Uterus (tissue), 4 donors: Measurements from ENCODE around the gene DCP2. TPM values are rescaled to one million over a fixed set of nuclear protein-coding genes. Genes with fewer than 3 reads are reported as not detected.

Source experiments
- DNase-seq, 2 donors: peaks; one replicate each; pipeline ENCODE4 v3.0.0-alpha.2; 2019 to 2020
- H3K27ac ChIP-seq, 2 donors: fragments of 200-600 bp; sonication (generic); 1 replicate in 1 of 2; 2 replicates in 1 of 2; pipeline ENCODE4 v1.5.1; 2016 to 2018
- H3K27me3 ChIP-seq, 2 donors: fragments of 200-600 bp; sonication (generic); one replicate each; pipeline ENCODE4 v1.5.1; 2018 to 2019; ENCODE audit warnings: control low read depth in 1 of 2
- H3K36me3 ChIP-seq, 2 donors: fragments of 200-600 bp; sonication (generic); one replicate each; pipeline ENCODE4 v1.5.1; 2019; ENCODE audit warnings: control low read depth in 1 of 2
- H3K4me1 ChIP-seq, 2 donors: fragments of 200-600 bp; sonication (generic); one replicate each; pipeline ENCODE4 v1.5.1; 2018 to 2019; ENCODE audit warnings: control low read depth in 1 of 2
- H3K4me3 ChIP-seq, 2 donors: fragments of 200-600 bp; sonication (generic); 1 replicate in 1 of 2; 2 replicates in 1 of 2; pipeline ENCODE4 v1.5.1; 2018 to 2019; ENCODE audit warnings: mild to moderate bottlenecking in 1 of 2
- H3K9me3 ChIP-seq, 2 donors: fragments of 200-600 bp; sonication (generic); one replicate each; pipeline ENCODE4 v1.5.1; 2019; ENCODE audit warnings: control low read depth in 1 of 2
- POLR2A ChIP-seq, 2 donors: fragments of 450-650 bp; IDR thresholded peaks; one replicate each; pipeline ENCODE4 v1.6.1; 2016; ENCODE audit warnings: antibody characterized with exemption in 2 of 2, mild to moderate bottlenecking in 1 of 2, moderate library complexity in 1 of 2
- intact Hi-C: fragments of 100-400 bp; cut with DNase I; formaldehyde crosslinking; loops from one replicate; pipeline ENCODE4 v1.15.1; 2023; ENCODE audit warnings: low total_unique reads
- total RNA-seq, 4 donors: library from RNA; depleted of rRNA in 3 of 4; stranded (reverse); fragments of >200 nt in 3 of 4; gene quantifications; one replicate each; pipeline versions ENCODE4 v1.1.0 to v1.2.4, GENCODE V29; 2014 to 2023
- TF ChIP-seq, protein P1 (sequence below), 4 experiments: fragments of 200-600 bp in 2 of 4; fragments of 450-650 bp in 2 of 4; sonication (generic) in 2 of 4; IDR thresholded peaks; one replicate each; pipeline ENCODE4 v1.5.1; 2016 to 2019; ENCODE audit warnings: antibody characterized with exemption in 4 of 4, mild to moderate bottlenecking in 2 of 4, moderate library complexity in 1 of 4
- donor health status: DM: yes; HTN: yes; CAD: no.

DCP2 gene
- total RNA-seq, 4 donors from 2014 or later, result 11.2 to 124 (median 27.6) TPM

DNA sequence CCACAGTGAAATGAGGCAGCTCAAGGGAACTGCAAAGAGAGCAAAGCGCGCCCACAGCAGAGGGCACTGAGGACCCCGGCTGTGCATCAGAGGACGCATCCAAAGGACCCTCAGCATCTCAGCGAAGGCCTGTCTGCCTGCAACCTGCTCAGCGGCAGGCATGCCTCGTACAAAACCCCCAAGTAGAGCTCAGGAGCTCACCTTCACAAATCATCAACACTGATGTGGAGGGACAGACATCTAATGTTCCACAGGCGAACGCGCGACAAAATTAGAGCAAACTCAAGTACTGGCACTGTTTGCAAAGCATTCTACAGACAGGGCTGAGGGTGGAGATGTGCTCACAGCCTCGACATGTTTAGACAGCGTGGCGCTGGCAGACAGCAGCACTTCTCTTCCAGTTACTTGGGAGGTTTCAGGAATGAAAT lies 81.0 kb downstream of the DCP2 start:
- intact Hi-C loops, result no loop called here
- no peak for DNase-seq
- Histone ChIP-seq H3K4me3 (no peak overlapping the region), H3K4me1 (peaks cover 7 to 11% of the 10 kb centered on the region in 2 donors), H3K27ac (no peak overlapping the region), H3K36me3 (no peaks in the 10 kb centered on the region), H3K27me3 (no peaks in the 10 kb centered on the region), H3K9me3 (no peaks in the 10 kb centered on the region)
- no peak for TF ChIP-seq POLR2A (IDR thresholded peaks at IDR 0.05)
- TF ChIP-seq, protein P1, sequence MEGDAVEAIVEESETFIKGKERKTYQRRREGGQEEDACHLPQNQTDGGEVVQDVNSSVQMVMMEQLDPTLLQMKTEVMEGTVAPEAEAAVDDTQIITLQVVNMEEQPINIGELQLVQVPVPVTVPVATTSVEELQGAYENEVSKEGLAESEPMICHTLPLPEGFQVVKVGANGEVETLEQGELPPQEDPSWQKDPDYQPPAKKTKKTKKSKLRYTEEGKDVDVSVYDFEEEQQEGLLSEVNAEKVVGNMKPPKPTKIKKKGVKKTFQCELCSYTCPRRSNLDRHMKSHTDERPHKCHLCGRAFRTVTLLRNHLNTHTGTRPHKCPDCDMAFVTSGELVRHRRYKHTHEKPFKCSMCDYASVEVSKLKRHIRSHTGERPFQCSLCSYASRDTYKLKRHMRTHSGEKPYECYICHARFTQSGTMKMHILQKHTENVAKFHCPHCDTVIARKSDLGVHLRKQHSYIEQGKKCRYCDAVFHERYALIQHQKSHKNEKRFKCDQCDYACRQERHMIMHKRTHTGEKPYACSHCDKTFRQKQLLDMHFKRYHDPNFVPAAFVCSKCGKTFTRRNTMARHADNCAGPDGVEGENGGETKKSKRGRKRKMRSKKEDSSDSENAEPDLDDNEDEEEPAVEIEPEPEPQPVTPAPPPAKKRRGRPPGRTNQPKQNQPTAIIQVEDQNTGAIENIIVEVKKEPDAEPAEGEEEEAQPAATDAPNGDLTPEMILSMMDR (IDR thresholded peaks at IDR 0.05), result no peak

DNA sequence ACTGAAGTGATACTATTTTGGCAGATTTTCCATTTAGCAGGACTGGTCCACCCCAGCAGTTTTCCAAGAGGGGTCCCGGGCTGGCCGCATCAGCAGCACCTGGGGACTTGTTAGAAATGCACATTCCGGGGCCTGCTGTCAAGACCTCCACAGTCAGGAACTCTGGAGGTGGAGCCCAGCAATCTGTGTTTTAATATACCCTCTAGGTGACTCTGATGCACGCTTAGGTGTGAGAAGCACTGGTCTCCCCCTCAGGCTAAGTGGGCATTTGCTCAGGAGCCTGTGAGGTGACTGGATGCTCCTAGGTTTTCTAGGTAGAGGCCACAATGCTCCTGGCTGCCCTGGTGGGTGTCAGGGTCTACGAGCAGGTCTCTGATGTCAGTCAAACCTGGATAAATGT lies 81.7 kb downstream of the DCP2 start:
- no peaks in the 10 kb centered on the region for H3K27me3 ChIP-seq
- peaks cover 7 to 11% of the 10 kb centered on the region in 2 donors for H3K4me1 ChIP-seq
- no peak overlapping the region for H3K4me3 ChIP-seq
- intact Hi-C loops, result no loop called here
- TF ChIP-seq, protein P1 (IDR thresholded peaks at IDR 0.05), result no peak
- TF ChIP-seq POLR2A (IDR thresholded peaks at IDR 0.05), result no peak
- no peaks in the 10 kb centered on the region for H3K36me3 ChIP-seq
- no peak for DNase-seq
- H3K27ac ChIP-seq, result peak overlapping the region; percentile 57 to 71
- no peaks in the 10 kb centered on the region for H3K9me3 ChIP-seq

DNA sequence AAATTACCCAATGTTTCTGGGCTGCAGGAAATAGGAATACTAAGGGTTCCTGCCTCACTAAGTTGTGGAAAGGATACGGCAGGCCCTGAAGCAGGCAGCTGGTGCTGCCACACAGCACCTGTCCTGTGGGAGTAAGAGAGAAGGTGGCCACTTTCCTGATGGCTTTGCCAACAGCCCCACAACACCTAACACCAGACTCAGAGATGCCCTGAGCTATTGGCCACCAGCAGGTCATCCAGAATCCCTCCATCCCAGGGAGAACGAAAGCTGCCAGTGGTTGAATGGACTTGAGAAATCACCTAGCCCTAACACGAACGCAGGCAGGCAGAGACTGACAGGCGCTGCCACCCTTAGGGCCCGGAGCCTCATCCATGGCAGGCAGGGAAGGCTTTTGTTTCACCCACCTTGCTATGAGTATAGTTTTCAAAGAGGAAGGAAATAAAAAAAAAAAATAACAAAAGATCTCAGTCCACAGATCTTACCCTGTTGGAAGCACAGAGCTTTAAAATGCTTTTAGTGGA lies 82.2 kb downstream of the DCP2 start:
- Histone ChIP-seq H3K4me3 (no peak overlapping the region), H3K27ac (peak overlapping the region; percentile 57 to 71), H3K36me3 (no peaks in the 10 kb centered on the region), H3K9me3 (no peaks in the 10 kb centered on the region), H3K4me1 (peaks cover 7 to 11% of the 10 kb centered on the region in 2 donors), H3K27me3 (no peaks in the 10 kb centered on the region)
- intact Hi-C loops, result no loop called here
- TF ChIP-seq POLR2A (IDR thresholded peaks at IDR 0.05), result no peak
- TF ChIP-seq, protein P1 (IDR thresholded peaks at IDR 0.05), result no peak
- no peak for DNase-seq

DNA sequence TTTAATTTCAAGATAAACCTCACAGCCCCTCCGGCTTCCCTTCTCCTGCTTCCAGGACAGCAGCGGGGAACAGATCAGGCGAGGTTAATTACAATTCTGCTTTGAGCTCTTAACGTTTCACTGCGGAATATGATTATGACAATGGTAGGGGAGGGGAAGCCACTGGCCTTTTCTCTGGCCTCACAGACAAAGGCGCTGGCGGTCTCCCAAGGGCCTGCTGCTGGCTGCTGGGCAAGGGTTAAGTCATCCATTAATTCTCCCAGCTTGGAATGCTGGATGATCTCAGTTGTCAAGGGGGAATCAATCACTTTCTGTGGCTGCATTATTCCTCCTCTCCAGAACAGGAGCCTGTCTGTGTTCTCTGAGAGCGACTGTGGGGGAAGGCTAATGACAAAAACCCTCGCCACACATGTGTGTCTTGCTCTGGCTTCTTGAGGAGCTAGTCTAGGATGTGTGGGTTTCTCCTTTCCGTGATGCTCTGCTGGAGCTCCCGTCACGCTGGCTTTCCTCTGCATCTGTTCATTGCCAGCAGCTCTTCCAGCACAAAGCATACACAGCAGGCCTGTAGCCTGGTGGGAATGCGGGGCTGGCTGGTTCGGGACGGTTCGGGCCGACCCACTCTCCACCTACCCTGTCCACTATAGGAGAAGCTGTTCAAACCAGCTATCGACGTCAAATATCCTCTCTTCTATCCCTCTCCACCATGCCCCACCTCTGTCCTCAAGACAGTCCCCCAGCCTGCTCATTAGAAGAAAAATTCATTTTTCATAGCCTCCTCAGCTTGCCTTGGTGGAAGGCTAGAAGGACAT lies 82.8 kb downstream of the DCP2 start:
- H3K9me3 ChIP-seq, result no peaks in the 10 kb centered on the region
- H3K4me1 ChIP-seq, result peaks cover 7 to 11% of the 10 kb centered on the region in 2 donors
- intact Hi-C loops, result no loop called here
- H3K27me3 ChIP-seq, result no peaks in the 10 kb centered on the region
- H3K4me3 ChIP-seq, result no peak overlapping the region
- peak overlapping the region; percentile 57 to 71 for H3K27ac ChIP-seq
- peak; percentile 54 to 70 for DNase-seq
- TF ChIP-seq, protein P1 (IDR thresholded peaks at IDR 0.05), result no peak
- no peak for TF ChIP-seq POLR2A (IDR thresholded peaks at IDR 0.05)
- no peaks in the 10 kb centered on the region for H3K36me3 ChIP-seq

DNA sequence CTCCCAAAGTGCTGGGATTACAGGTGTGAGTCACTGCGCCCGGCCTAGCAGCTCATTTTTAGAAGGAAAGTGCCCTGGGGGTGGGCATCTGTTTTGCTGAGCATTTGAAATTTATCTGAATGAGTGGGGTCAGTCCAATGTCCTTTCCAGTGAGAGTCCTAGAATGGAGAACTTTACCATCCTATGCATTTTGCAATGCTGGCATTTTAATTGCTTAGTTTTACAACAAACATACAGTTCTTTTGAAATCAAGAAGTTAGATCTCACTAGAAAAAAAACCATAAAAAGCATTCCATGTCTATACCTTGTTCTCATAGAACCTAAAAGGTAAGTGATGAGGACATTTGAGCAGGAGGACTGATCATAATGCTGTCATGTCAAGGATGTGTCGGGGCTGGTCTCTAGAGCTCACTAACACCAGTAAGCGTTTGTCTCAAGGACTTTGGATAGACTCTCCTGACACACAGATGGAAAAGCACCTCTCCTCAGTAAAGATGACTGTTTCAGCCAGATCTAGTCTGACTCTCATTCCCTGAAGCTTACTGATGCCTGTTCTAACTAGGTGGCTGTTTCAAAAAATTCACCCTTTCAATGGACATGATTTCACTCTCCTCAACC lies 83.9 kb downstream of the DCP2 start:
- H3K4me1 ChIP-seq, result peaks cover 7 to 11% of the 10 kb centered on the region in 2 donors
- H3K4me3 ChIP-seq, result no peak overlapping the region

More for the DNA sequence above, 83.9 kb downstream of the DCP2 start:
- no peaks in the 10 kb centered on the region for H3K27me3 ChIP-seq
- intact Hi-C loops, result no loop called here
- TF ChIP-seq POLR2A (IDR thresholded peaks at IDR 0.05), result no peak
- TF ChIP-seq, protein P1 (IDR thresholded peaks at IDR 0.05), result no peak
- DNase-seq, result no peak
- H3K9me3 ChIP-seq, result no peaks in the 10 kb centered on the region
- H3K27ac ChIP-seq, result no peak overlapping the region
- no peaks in the 10 kb centered on the region for H3K36me3 ChIP-seq
